Mesodermal cell (in vitro differentiated cells): ENCODE data around the gene BSG.

Experiments
- H3K27ac ChIP-seq: 2 replicates; pipeline ENCODE4 v1.7.0; 2013; ENCODE audit warnings: mild to moderate bottlenecking, low read depth, low read length, moderate library complexity; ENCODE audit not compliant: severe bottlenecking
- H3K36me3 ChIP-seq: 2 replicates; pipeline ENCODE4 v1.7.1; 2013; ENCODE audit warnings: mild to moderate bottlenecking, low read length, moderate library complexity; ENCODE audit not compliant: control insufficient read depth, insufficient read depth
- H3K4me1 ChIP-seq: one replicate; pipeline ENCODE4 v1.7.1; 2013; ENCODE audit warnings: mild to moderate bottlenecking, low read length; ENCODE audit not compliant: insufficient read depth, control insufficient read depth, poor library complexity, severe bottlenecking
- H3K4me3 ChIP-seq: 2 replicates; pipeline ENCODE4 v1.7.0; 2013; ENCODE audit warnings: low read length, control low read depth, mild to moderate bottlenecking; ENCODE audit not compliant: insufficient read depth, poor library complexity, severe bottlenecking; ENCODE audit errors: extremely low read depth
- H3K9me3 ChIP-seq: 2 replicates; pipeline ENCODE4 v1.7.1; 2013; ENCODE audit warnings: mild to moderate bottlenecking, low read length, moderate library complexity; ENCODE audit not compliant: control insufficient read depth
- WGBS, 2 experiments: methylation state at CpG; one replicate each; pipeline ENCODE4 v1.1.5; 2013; ENCODE audit warnings: missing lambda C conversion rate in 2 of 2; ENCODE audit not compliant: insufficient coverage in 2 of 2; 5-methylcytosine and 5-hydroxymethylcytosine counted together

The BSG gene

GRCh38 chr19:575527-576506, 3.4 kb downstream of the BSG start:
- Histone ChIP-seq H3K27ac (no peak overlapping the region), H3K36me3 (peaks cover 48% of the 10 kb centered on the region), H3K4me1 (peaks cover 17% of the 10 kb centered on the region), H3K4me3 (peak overlapping the region; percentile 23), H3K9me3 (no peaks in the 10 kb centered on the region)
- WGBS, 2 experiments: 78 to 86% methylated on average over 23 to 35 of the region's 38 CpGs

GRCh38 chr19:576768-577438, 4.5 kb downstream of the BSG start:
- no peak overlapping the region for H3K4me3 ChIP-seq

GRCh38 chr19:577439-578392, 5.3 kb downstream of the BSG start:
- Histone ChIP-seq H3K4me3 (no peak overlapping the region), H3K9me3 (no peaks in the 10 kb centered on the region), H3K36me3 (peaks cover 65% of the 10 kb centered on the region), H3K27ac (no peak overlapping the region), H3K4me1 (peaks cover 17% of the 10 kb centered on the region)
- WGBS, 2 experiments: 96% methylated on average over 62 to 66 of the region's 66 CpGs

More at GRCh38 chr19:576768-577438, 4.5 kb downstream of the BSG start:
- H3K9me3 ChIP-seq: no peaks in the 10 kb centered on the region
- 93 to 96% methylated on average over 18 to 27 of the region's 28 CpGs for WGBS, 2 experiments
- H3K4me1 ChIP-seq: peaks cover 17% of the 10 kb centered on the region
- H3K27ac ChIP-seq: no peak overlapping the region
- peaks cover 58% of the 10 kb centered on the region for H3K36me3 ChIP-seq

- Histone ChIP-seq H3K36me3 (peaks cover 79% of the 10 kb centered on the region), H3K4me3 (no peak overlapping the region), H3K4me1 (peaks cover 17% of the 10 kb centered on the region), H3K9me3 (no peaks in the 10 kb centered on the region), H3K27ac (no peak overlapping the region)
- WGBS, 2 experiments: 94 to 96% methylated on average over 41 of the region's 46 CpGs
Measured at GRCh38 chr19:579111-579841, 6.9 kb downstream of the BSG start.

- no peaks in the 10 kb centered on the region for H3K9me3 ChIP-seq
- no peak overlapping the region for H3K4me3 ChIP-seq
- H3K4me1 ChIP-seq: peaks cover 12% of the 10 kb centered on the region
- WGBS, 2 experiments: 94 to 97% methylated on average over 11 of the region's 11 CpGs
- no peak overlapping the region for H3K27ac ChIP-seq
- peaks cover 79% of the 10 kb centered on the region for H3K36me3 ChIP-seq
Measured at GRCh38 chr19:579842-580155, 7.4 kb downstream of the BSG start.

- Histone ChIP-seq H3K27ac (no peak overlapping the region), H3K36me3 (peaks cover 79% of the 10 kb centered on the region), H3K4me3 (no peak overlapping the region), H3K4me1 (peaks cover 7% of the 10 kb centered on the region), H3K9me3 (no peaks in the 10 kb centered on the region)
- WGBS, 2 experiments: 98% methylated on average over 20 of the region's 22 CpGs
Measured at GRCh38 chr19:580274-580835, 8.0 kb downstream of the BSG start.

- Histone ChIP-seq H3K36me3 (peaks cover 71% of the 10 kb centered on the region), H3K4me3 (no peak overlapping the region), H3K4me1 (peaks cover 6% of the 10 kb centered on the region), H3K27ac (no peak overlapping the region), H3K9me3 (no peaks in the 10 kb centered on the region)
- 96 to 97% methylated on average over 39 to 40 of the region's 40 CpGs for WGBS, 2 experiments
Measured at GRCh38 chr19:581399-582111, 9.2 kb downstream of the BSG start.

GRCh38 chr19:582497-583197, 10.3 kb downstream of the BSG start:
- no peak overlapping the region for H3K4me3 ChIP-seq
- 90 to 94% methylated on average over 18 to 30 of the region's 31 CpGs for WGBS, 2 experiments
- no peak overlapping the region for H3K27ac ChIP-seq
- peaks cover 6% of the 10 kb centered on the region for H3K4me1 ChIP-seq
- peaks cover 61% of the 10 kb centered on the region for H3K36me3 ChIP-seq
- H3K9me3 ChIP-seq: no peaks in the 10 kb centered on the region
